WERI-Rb-1 (cell line): ENCODE data around the gene HRH3.

ENCODE experiments used
- DNase-seq: peaks from one replicate; pipeline ENCODE4 v3.0.0-alpha.2; 2020
- H3K27ac ChIP-seq: fragments of 250-450 bp; sonication (Bioruptor Pico); 2 replicates; pipeline ENCODE4 v1.5.1; 2020; ENCODE audit warnings: mild to moderate bottlenecking, moderate library complexity
- H3K27me3 ChIP-seq: fragments of 250-450 bp; sonication (Bioruptor Pico); 2 replicates; pipeline ENCODE4 v1.5.1; 2021; ENCODE audit warnings: mild to moderate bottlenecking, low read depth, moderate library complexity; ENCODE audit not compliant: insufficient read depth, severe bottlenecking
- H3K36me3 ChIP-seq: fragments of 250-450 bp; sonication (Bioruptor Pico); 2 replicates; pipeline ENCODE4 v1.5.1; 2020; ENCODE audit warnings: mild to moderate bottlenecking, moderate library complexity
- H3K4me3 ChIP-seq: 2 replicates; pipeline ENCODE4 v1.5.1; 2011; ENCODE audit warnings: low read depth, mild to moderate bottlenecking, control low read depth, low read length
- H3K9me3 ChIP-seq: fragments of 250-450 bp; sonication (Bioruptor Pico); 2 replicates; pipeline ENCODE4 v1.5.1; 2021; ENCODE audit warnings: mild to moderate bottlenecking, moderate library complexity; ENCODE audit not compliant: severe bottlenecking
- CTCF ChIP-seq: IDR thresholded peaks from 2 replicates; pipeline ENCODE4 v1.5.1; 2011; ENCODE audit warnings: low read depth, mild to moderate bottlenecking, control low read depth, inconsistent platforms, low read length

Gene HRH3

GRCh38 chr20:62211216-62211615, 8.9 kb downstream of the HRH3 start:
- no peak for TF ChIP-seq CTCF
- no peak for DNase-seq
- H3K9me3 ChIP-seq = no peaks in the 10 kb centered on the region
- no peaks in the 10 kb centered on the region for H3K27me3 ChIP-seq
- peaks cover 10% of the 10 kb centered on the region; the same call in 1 of the 2 replicates for H3K36me3 ChIP-seq
- H3K4me3 ChIP-seq = no peak overlapping the region
- no peak overlapping the region for H3K27ac ChIP-seq

DNA sequence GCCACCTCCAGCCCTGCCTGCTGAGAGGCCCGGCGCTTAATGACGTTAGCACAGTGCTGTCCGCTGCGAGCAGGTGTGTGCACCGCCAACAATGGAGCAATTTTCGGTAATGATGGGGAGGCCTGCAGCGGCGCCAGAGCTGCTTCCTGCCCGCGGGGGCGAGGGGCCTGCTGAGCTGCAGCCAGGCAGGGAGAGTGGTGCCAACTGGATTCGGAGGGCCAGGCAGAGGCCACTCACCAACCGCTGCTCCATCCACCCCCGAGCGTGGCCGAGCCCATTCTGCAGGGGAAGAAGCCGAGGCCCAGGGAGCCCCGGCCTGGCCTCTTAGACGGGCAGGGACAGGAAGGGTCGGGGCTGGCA, 9.6 kb downstream of the HRH3 start:
- no peak for DNase-seq
- H3K27ac ChIP-seq = no peak overlapping the region
- H3K9me3 ChIP-seq = no peaks in the 10 kb centered on the region
- TF ChIP-seq CTCF = no peak
- H3K4me3 ChIP-seq = no peak overlapping the region
- peaks cover 8% of the 10 kb centered on the region; the same call in 1 of the 2 replicates for H3K36me3 ChIP-seq
- no peaks in the 10 kb centered on the region for H3K27me3 ChIP-seq

- Histone ChIP-seq H3K27ac (no peak overlapping the region), H3K4me3 (no peak overlapping the region), H3K9me3 (no peaks in the 10 kb centered on the region), H3K27me3 (no peaks in the 10 kb centered on the region), H3K36me3 (peaks cover 3% of the 10 kb centered on the region; the same call in 1 of the 2 replicates)
- no peak for TF ChIP-seq CTCF
- DNase-seq = no peak
These were observed 10.1 kb downstream of the HRH3 start for GRCh38 chr20:62209850-62210495.

- no peaks in the 10 kb centered on the region for H3K36me3 ChIP-seq
- no peaks in the 10 kb centered on the region for H3K27me3 ChIP-seq
- DNase-seq = no peak
- H3K9me3 ChIP-seq = no peaks in the 10 kb centered on the region
- H3K4me3 ChIP-seq = no peak overlapping the region
- TF ChIP-seq CTCF = 0 out of 2 replicates have a peak, but pooled peaks have one; percentile 3
- H3K27ac ChIP-seq = no peak overlapping the region
These were observed 11.0 kb downstream of the HRH3 start for GRCh38 chr20:62208795-62209755.

DNA sequence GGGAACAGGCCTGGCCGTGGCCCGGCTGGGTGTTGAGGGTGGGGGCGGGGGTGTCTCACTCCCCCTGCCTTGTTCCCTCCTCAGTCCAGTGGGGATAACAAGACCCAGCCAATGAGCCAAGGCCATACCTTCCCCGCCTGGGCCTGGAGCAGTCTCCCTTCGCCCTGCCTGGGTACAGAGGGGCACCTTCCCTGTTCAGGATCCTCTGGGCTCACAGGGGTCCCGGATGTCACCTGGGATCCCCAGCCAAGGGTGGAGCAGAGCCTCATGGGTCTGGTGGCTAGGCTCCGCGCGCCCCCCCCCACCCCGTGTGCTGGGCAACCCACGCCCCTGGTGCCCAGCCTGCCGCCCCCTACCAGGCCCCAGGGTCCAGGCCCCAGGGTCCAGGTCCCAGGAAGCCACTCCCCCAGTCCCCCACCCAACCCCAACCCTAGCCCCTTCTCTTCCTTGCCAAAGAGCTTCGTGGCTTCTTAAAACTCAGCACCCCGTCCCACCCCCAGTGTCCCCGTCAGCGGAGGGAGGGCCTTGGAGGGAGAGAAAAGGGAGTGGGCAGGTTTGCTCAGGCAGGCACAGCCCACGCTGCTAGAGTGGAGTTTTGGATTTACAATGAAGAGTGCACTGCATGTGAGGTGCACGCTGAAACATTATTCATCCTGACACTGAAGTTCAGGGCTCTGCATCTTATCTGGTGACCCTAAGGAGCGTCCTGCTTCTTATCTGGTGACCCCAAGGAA, 11.8 kb downstream of the HRH3 start:
- Histone ChIP-seq H3K9me3 (no peaks in the 10 kb centered on the region), H3K4me3 (no peak overlapping the region), H3K27ac (no peak overlapping the region), H3K36me3 (peaks cover 1% of the 10 kb centered on the region), H3K27me3 (no peaks in the 10 kb centered on the region)
- no peak for DNase-seq
- TF ChIP-seq CTCF = no peak
